Measurements from ENCODE around the gene PHPT1.
A peak's percentile ranks its signal among the peaks of the same experiment; 100 is the strongest.
"Not testable (repeated sequence)": the region's sequence is repeated elsewhere in the genome, so short reads cannot be mapped to it uniquely, and the experiment has no call there.

PHPT1 gene

GRCh38 chr9:136837856-136838277, 11.3 kb upstream of the PHPT1 start:
- DNase-seq = not testable (repeated sequence)

DNA sequence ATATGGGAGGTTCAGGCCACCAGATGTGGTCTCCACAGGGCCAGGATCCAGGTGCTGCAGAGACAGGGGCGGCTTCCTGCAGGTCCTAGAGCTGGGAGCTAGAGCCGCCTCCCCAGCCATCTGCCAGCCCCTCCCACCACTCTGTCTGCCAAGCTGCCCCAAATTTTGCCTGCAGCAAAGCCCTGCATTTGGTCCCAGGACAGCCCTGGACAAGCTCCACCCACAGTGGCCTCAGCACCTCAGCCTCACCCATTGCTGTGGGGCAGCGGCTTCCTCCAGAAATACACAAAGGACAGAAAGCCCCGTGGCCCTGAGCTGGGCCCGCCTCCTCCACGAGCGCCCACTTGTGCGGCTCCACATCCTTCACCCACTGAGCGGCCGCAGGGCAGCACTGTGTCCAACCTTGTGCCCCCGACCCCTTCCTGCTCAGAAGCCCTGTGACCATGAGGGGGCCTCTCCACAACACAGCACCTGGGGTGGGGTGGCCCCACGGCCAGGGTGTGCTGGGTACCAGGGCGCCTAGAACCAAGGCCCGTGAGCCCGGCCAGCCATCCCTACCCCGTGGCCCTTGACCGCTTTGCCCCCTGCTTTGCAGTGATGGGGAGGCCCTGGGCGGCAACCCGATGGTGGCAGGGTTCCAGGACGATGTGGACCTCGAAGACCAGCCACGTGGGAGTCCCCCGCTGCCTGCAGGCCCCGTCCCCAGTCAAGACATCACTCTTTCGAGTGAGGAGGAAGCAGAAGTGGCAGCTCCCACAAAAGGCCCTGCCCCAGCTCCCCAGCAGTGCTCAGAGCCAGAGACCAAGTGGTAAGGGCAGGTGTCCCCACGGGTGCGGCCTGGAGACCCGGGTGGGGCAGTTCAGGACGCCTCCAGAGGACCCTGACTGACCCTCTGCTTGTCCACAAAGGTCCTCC, 10.6 kb upstream of the PHPT1 start:
- no peak for DNase-seq

DNA sequence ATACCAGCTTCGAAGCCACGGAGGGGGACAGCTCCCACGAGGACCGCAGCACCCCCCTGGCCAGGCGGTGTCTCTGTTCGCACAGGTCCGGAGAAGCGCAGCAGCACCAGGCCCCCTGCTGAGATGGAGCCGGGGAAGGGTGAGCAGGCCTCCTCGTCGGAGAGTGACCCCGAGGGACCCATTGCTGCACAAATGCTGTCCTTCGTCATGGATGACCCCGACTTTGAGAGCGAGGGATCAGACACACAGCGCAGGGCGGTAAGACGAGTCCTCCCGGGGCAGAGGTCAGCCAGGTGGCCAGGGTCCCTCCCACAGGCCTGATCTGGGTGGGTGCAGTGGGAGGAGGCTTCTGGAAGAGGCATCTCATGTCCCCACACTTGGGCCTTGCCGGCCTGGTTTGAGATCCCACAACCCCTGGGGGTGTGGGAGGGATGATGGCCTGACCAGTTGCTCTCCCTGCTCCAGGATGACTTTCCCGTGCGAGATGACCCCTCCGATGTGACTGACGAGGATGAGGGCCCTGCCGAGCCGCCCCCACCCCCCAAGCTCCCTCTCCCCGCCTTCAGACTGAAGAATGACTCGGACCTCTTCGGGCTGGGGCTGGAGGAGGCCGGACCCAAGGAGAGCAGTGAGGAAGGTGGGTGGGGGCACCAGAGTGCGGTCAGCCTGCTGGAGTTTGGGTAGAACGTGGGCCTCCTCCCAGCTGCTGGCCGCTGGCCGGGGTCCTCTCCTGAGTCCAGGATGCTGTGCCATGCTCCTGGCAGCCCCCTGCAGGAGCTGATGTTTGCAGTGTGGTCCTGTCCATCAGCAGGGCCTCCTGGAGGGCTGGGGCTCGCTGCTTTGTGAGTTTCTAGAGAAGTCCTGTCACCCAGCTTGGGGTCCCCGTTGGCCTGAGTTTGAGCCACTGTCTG, 9.7 kb upstream of the PHPT1 start:
- no peak for DNase-seq

GRCh38 chr9:136840140-136840876, 8.9 kb upstream of the PHPT1 start:
- no peak for DNase-seq

- no peak for DNase-seq
These were observed 8.1 kb upstream of the PHPT1 start for GRCh38 chr9:136840877-136841645.

DNA sequence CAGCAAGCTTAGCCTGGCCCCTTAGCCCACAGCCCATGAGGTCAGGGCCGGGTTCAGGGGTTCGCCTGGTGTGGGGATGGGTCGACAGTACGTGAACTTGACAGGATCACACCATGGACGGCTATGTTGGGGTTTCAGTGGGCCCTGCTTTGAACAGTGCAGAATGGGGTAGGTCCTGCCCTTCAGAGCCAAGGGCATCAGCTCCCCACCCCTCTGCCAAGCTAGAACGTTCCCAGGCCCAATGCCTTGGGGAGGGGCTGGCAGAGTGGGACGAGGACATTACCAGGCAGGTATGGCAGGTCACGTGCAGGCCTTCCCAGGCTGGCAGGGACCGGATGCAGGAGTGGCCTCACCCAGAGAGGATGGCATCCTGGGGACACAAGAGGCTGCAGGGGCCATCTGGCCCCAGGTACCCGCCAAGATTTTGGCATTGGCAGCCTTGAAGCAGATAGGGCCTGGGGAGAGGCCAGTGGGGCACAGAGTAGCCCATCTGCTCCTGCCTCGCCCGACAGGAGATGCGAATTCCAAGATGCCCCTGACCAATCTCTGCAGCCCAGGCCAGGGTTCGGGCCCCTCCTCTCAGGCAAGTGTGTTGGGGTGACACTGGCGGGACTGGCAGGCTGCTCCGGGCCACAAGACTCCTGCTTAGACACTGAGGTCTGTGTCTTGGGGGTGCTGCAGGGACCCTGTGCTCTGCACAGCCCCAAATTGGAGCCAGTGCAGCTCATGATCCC, 7.4 kb upstream of the PHPT1 start:
- not testable (repeated sequence) for DNase-seq

GRCh38 chr9:136842380-136842948, 6.7 kb upstream of the PHPT1 start, which contains the start of gene AJM1:
TSS of gene AJM1 (plus strand) at chr9:136842478. CDS start at chr9:136844415, 1,937 bp downstream.
- peak; percentile 66 for DNase-seq

- not testable (repeated sequence) for DNase-seq
These were observed 5.9 kb upstream of the PHPT1 start for GRCh38 chr9:136843159-136843800.

DNA sequence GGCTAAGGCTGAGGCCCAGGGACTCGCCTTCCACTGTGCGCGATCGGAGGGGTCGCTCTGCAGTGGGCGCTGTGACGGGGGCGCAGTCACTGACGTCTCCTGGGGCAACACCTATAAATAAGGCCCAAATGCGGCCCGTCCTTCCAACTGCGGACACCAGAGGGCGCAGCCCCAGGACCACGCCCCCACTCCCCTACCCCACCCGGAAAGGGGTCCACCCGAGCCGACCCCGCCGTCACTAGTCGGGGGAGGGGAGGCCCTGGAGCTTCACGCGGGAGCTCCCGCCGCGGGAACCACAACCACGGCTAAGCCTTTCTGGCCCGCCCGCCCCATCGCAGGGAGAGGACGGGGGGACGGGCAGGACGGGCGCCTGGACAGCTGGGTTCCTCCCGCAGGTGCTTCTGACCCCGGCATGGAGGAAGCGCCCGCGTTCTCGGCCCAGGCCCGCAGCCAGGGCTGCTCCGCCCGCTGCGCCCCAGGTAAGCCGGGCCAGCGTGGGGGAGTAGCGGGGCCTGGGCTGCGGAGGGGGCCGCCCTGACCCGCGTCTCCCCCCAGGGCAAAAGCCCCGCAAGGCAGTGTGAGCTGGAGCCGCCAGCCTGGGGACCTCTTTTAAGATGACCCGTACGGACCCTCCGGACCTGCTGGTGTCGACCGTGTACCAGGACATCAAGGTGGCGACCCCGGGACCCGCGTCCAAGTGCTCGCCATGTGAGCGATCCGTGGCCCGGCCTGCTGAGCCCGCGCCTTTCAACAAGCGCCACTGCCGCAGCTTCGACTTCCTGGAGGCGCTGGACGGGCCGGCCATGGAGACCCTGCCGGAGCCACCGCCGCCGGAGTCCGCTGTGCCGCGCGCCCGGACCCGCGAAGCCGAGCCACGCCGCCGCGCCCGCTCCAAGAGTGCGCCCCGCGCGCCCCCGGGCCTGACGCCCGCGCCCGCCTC, 5.1 kb upstream of the PHPT1 start:
- not testable (repeated sequence) for DNase-seq

- DNase-seq = no peak
These were observed 4.3 kb upstream of the PHPT1 start for GRCh38 chr9:136844761-136845464.

DNA sequence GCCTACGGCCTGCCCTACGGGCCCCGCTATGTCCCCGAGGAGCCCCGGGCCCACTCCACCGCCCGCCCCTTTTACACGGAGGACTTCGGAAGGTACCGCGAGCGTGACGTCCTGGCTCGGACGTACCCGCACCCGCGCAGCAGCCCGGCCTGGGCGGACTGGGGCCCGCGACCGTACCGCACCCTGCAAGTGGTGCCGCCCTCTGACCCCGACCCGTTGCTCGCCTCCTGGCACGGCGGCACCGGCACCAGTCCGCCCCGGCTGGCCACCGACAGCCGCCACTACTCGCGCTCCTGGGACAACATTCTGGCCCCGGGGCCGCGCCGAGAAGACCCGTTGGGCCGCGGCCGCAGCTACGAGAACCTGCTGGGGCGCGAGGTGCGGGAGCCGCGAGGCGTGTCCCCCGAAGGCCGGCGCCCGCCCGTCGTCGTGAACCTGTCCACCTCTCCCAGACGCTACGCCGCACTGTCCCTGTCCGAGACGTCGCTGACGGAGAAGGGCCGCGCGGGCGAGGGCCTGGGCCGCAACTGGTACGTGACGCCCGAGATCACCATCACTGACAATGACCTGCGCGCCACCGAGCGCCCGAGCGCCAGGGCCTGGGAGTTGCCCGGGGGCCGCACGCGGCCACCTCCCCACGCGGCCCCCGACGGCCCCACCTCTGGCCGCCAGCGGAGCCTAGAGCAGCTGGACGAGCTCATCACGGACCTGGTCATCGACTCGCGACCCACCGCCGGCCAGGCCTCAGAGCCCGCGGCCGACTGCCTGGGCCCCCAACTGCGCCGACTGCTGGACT, 3.5 kb upstream of the PHPT1 start:
- no peak for DNase-seq

DNA sequence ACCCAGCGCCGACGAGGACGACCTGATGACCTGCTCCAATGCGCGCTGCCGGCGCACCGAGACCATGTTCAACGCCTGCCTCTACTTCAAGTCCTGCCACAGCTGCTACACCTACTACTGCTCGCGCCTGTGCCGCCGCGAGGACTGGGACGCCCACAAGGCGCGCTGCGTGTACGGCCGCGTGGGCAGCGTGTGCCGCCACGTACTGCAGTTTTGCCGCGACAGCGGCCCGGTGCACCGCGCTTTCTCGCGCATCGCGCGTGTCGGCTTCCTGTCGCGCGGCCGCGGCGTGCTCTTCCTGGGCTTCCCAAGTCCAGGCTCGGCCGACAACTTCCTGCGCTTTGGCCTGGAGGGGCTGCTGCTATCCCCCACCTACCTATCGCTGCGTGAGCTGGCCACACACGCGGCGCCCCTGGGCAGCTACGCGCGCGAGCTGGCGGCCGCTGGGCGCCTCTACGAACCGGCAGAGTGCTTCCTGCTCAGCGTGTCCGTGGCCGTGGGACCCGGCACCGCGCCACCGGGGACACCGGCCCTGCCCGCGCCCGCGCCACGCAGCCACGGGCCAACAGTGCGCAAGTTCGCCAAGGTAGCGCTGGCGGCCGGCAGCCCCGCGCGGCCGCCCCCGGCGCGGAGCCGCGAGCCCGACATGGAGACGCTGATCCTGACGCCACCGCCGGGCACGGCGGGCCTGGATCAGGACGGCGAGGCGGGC, 2.7 kb upstream of the PHPT1 start:
- no peak for DNase-seq

DNA sequence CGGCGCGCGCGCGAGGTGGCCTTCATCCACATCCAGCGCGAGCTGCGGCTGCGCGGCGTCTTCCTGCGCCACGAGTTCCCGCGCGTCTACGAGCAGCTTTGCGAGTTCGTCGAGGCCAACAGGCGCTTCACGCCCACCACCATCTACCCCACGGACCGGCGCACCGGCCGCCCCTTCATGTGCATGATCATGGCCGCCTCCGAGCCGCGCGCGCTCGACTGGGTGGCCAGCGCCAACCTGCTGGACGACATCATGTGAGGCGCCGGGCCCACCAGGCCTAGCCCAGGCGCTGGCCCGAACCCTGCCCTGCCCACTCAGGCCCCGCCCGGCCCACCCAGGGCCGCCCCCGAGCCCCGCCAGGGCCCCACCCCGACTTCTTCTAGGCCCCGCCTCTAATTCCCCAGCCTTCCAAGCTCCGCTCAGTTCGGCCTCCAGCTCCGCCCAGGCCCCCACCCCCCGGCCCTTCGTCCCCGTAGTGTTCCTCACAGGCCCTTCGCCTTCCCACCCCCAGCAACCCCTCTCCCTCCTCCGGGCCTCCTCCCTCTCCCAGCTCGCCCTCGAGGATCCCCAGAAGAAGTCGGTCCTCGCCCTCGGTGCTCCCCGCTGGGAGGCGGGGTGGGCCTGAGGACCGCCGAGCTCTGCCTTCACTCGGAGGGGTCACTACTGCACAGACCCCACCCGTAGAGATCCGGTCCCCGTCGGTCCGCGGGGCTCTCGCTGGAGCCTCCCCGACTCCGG, 2.0 kb upstream of the PHPT1 start:
- DNase-seq = no peak

DNA sequence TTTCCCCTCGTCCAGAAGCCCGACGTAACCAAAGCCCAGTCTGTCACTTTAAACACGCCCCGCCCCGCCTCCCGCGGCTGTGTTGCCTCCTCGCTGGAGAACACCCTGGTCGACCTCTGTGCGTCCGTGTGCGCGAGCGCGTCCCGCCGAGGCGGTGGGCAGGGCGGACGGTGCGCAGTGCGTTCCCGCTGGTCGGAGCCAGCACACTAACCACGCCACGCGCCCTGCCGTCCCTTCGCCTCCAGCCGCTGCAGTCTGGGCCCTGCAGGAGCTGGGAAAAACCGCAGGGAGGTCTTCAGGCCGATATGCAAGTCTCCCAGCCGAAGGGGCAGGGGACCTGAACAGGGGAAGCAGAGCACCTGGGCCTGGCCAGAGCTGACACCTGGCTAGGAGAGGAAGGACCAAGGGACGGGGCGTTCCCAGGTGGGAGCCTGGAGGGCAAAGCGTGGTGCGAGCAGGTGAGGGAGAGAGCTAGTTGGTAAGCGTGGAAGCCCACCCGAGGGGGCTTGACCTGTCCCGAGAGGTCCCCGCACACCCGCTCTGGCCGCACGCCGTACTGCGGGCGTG, 1.3 kb upstream of the PHPT1 start:
- DNase-seq = peak; percentile 50

- DNase-seq = no peak
These were observed 694 bp upstream of the PHPT1 start for GRCh38 chr9:136848393-136849037.

Data from GOT3 (cell line).